ENCODE results near the gene MPEG1.

The MPEG1 gene

DNA sequence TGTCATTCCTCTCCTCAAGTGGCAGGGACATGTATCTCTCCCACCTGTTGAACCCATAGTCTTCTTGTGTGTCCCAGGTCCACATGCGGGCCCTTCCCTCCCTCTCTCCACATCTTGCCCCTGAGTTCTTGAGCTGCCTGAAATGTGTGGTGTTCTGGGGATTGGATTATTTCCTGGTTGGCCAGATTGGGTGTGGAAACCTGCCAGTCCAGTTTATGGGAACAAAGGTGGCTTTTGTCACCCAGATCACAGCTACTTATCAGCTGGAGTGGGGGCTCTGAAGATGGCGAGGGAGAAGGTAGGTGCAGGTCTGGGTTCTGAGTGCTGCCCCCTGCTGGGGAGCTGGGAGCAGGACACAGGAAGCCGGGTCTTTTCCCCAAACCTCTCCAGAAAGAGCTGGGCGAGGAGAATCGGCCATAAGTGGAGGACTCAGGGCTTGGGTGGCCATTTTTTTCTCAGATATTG lies 26.6 kb downstream of the MPEG1 start:
- DNase-seq: peak in 5 of 6 experiments; percentile 14 to 63 (median 37)

DNA sequence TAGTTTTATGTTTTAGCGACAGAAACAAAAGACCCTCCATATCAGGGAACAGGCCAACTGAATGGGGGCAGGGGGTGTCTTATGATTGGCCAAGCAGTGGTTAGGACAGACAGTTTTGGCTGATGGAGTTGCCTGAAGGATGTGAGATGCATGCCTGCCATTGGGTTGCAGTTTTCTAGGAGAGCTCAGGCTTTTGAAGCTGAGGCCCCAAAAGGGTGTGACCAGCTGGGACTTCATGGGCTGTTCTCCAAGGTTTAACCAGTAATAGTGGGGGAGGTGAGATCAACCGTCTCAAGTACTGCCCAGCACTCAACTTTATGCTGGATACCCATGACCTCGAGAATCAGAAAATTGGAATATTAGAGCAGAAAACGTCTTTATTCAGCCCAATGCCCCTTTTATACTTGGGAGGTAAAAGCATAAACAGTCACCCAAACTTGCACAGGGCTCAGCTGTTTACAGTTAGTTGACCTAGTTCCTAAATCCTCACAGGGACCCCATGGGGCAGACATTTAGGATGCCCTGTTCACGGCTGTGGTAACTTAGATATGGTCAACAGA lies 27.3 kb downstream of the MPEG1 start:
- DNase-seq: no peak

DNA sequence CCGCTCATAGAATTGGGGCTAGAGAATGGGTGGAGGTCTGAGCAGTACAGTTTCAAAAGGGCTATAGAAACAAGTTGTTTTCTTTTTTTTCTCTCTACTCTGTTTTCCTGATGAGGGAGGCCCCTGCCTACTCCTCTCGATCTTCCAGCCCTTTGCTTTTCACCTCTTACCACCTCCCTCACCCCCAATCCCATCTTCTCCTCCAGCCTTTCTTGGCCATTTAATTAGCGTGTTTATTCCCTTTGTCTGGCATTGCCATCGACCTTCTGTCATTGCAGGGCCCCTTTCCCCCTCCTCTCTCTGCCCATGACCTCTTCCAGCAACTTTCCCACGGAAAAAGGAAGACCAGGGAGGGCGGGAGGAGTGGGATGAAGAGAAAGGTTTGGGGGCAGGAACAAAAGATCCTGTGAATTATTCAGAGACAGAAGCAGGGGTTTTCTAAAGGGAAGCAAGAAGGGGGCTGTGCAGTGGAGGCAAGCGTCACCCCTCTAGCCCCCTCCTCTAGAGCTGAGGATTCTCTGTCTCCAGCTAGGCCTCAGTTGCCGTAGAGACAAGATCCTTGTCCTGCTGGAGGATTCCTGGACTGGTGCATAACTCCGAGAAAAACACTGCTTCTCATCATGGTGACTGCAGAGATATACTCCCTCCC lies 27.9 kb downstream of the MPEG1 start:
- DNase-seq: no peak

- DNase-seq: no peak
Measured at GRCh38 chr11:59183771-59184170, 29.0 kb downstream of the MPEG1 start.

GRCh38 chr11:59182457-59183151 lies 30.1 kb downstream of the MPEG1 start:
- peak in 3 of 6 experiments; percentile 1 to 13 (median 9) for DNase-seq

DNA sequence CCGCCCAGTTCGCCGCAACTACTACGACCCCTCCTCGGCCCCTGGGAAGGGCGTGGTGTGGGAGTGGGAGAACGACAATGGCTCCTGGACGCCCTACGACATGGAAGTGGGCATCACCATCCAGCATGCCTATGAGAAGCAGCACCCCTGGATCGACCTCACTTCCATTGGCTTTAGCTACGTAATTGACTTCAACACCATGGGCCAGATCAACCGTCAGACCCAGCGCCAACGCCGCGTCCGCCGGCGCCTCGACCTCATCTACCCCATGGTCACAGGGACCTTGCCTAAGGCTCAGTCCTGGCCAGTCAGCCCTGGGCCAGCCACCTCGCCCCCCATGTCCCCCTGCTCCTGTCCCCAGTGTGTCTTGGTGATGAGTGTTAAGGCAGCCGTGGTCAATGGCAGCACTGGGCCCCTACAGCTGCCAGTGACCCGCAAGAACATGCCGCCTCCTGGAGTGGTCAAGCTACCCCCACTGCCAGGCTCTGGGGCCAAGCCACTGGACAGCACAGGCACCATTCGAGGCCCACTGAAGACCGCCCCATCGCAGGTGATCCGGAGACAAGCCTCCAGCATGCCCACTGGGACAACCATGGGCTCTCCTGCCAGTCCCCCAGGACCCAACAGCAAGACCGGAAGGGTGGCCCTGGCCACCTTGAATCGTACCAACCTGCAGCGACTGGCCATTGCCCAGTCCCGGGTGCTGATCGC lies 30.8 kb downstream of the MPEG1 start:
- DNase-seq: no peak

DNA sequence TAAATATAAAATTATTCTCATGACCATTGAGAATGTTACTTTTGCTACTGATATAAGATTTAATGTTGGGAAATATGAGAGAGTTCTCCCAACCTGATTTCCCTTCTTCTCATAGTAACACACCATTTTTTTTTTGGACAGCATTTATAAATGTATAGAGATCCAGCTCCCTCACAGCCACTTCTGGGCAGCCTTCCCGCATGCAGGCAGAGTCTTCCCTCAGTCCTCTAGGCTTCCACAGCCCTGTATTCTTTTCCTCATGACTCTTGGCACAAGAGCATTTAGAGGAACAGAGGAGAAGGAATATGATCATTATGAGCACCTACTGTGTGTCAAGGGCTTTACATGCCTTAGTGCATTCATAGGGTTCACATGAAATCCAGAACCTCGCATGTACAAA lies 31.8 kb downstream of the MPEG1 start:
- no peak for DNase-seq

DNA sequence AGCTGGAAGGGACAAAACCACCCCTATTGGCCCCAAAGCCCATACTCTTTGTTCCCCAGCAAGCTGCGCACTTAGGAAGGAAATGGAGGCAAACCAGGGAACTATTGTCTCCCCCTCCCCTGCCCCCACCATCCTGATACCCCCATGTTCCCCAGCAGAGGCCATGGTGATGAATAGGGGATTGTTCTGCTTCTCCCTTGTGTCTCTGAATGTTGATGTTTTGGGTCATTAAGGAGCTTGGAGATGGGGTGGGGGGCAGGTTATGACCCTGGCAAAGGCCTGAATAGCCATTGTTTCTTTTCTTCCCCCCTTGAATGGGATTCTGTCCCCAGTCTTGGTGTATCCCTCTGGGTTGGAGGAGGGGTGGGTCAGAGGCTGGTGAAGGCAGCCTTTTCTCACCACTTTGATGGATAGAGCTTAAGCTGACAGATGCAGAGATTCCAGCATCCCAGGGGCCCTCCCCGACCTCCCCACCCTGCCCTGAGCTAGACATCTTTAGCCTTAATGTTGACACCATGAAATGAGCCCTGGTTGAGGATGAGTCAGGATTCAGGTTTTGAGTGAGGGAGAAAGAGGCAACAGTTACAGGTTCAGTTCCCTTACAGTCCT lies 32.5 kb downstream of the MPEG1 start:
- DNase-seq: no peak

- DNase-seq: no peak
Measured at GRCh38 chr11:59179121-59179520, 33.6 kb downstream of the MPEG1 start.

GRCh38 chr11:59178402-59178801 lies 34.3 kb downstream of the MPEG1 start:
- DNase-seq: no peak

DNA sequence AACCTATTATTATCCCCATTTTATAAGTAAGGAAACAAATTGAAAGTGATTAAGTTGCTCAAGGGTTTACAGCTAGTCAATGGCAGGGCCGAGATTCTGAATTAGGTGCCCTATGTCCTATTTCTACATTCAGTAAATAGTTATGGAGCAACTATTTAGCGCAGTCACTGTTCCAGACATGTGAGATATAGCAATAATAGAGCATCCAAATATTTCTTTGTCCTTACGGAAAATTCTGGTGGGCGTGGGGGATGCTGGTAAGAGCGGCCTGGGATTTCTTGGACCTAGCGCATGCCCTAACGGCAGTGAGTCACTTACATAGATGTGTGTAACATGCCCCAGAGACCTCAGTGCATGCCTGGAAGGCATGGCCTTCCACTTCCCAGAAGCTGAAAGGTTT lies 36.4 kb downstream of the MPEG1 start:
- no peak for DNase-seq

DNA sequence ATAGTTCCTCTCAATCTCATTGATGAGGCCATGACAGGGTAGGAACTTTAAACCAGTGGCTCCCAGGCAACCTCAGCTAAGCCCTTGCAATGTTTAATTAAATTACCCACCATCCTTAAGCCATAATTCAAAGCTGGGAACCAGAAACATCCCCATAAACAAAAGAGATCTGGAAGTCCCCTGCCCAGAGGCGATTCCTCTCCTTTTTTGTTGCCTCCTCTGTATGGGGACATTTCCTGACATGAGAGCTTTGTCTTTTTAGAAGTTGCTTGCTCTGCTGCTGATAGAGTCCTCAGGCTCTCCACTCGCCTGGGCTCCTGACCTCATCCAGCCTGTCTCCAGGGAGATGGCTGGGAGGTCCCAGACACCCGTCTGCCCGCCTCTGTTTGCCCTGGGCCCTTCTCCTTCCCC lies 37.6 kb downstream of the MPEG1 start:
- no peak for DNase-seq

- DNase-seq: no peak
Measured at GRCh38 chr11:59174664-59175033, 38.1 kb downstream of the MPEG1 start.

DNA sequence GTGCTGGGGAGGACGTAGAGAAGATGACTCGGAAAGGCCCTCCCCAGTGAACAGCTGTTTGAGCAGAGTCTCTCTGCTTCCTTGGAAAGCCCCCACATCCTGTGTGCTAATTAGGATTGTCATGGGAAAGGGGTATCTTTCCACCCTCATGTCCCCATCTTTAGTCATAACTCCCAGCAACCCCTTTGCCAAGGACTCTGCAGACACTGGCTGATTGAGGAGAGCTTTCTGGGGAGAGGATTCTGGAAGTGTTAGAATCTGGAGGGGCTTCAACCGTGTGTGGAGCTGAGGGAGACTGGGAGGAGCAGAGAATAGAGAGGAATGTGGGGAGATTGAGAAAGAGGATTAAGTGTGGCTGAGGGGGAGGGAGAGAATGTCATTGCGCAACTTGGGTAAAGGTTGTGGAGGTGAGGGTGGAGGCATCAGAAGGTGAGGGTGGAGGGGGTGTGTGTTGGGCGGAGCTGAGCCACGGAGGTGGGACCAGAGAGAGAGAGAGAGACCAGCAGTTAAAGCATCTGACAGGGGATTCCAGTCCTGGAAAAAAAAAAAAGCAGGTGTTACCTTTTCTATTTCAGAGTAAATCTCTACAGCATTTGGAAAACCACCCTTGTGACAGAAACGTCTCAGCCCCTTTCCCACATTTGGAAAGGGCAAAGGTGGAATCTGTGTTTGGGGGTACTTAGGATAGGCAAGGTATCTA lies 38.6 kb downstream of the MPEG1 start:
- no peak for DNase-seq

GRCh38 chr11:59173080-59173963 lies 39.4 kb downstream of the MPEG1 start:
- DNase-seq: peak in 3 of 6 experiments; percentile 14 to 36 (median 15)

GRCh38 chr11:59172345-59173079 lies 40.2 kb downstream of the MPEG1 start:
- DNase-seq: peak in 2 of 6 experiments; percentile 14 to 21

GRCh38 chr11:59171508-59172322 lies 41.0 kb downstream of the MPEG1 start, which contains the start of gene DTX4:
Gene DTX4 (plus strand): TSS chr11:59172132. CDS start chr11:59172596, 464 bp downstream.
- DNase-seq: peak; percentile 70 to 86 (median 82)

DNA sequence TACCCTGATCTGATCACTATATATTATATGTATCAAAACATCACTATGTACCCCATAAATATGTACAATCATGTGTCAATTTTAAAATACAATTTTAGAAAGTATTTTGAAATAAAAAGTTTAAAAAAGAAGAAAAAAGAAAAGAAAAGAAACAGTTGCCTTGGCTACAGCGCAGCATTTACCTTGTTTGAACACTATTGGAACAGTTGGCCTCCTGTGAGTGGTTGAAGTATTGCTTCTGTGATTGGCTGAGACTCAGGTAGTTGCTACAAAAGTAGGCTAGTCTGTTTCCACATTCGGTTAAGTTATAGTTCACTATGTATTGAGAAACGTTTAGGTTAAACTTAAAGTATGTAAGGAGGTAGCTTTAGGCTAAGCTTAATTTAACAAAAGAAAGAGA lies 48.7 kb downstream of the MPEG1 start:
- DNase-seq: no peak

All from stimulated activated naive CD4-positive, alpha-beta T cell (primary cell).